Right cardiac atrium (tissue), 5 donors: Measurements from ENCODE around the gene TRIO. TPM values are rescaled to one million over a fixed set of nuclear protein-coding genes. Genes with fewer than 3 reads are reported as not detected.
A peak's percentile ranks its signal among the peaks of the same experiment; 100 is the strongest.

ENCODE experiments used
- ATAC-seq, 2 donors: fragments of 200-7000 bp; cut with Tn5 transposase; one replicate each; pipeline versions ENCODE4 v1.8.0 to v1.9.1; 2020; ENCODE audit warnings: moderate library complexity in 2 of 2, mild to moderate bottlenecking in 1 of 2
- DNase-seq, 3 donors: peaks; one replicate each; pipeline ENCODE4 v3.0.0-alpha.2; 2020
- H3K27ac ChIP-seq: one replicate; pipeline ENCODE4 v1.5.1; 2013; ENCODE audit warnings: mild to moderate bottlenecking, low read length, control low read depth, moderate library complexity
- H3K27me3 ChIP-seq: one replicate; pipeline ENCODE4 v1.6.1; 2013; ENCODE audit not compliant: control insufficient read depth, insufficient read depth
- H3K4me1 ChIP-seq: one replicate; pipeline ENCODE4 v1.6.1; 2013; ENCODE audit warnings: low read length; ENCODE audit not compliant: control insufficient read depth, insufficient read depth
- H3K4me3 ChIP-seq: one replicate; pipeline ENCODE4 v1.5.1; 2013; ENCODE audit warnings: low read length, control low read depth
- H3K9me3 ChIP-seq: one replicate; pipeline ENCODE4 v1.6.1; 2013; ENCODE audit warnings: low read length; ENCODE audit not compliant: control insufficient read depth
- WGBS: extraction: QIAGEN DNeasy Blood & Tissue Kit; methylation state at CpG from one replicate; pipeline ENCODE4 v1.1.7; 2013; 5-methylcytosine and 5-hydroxymethylcytosine counted together
- intact Hi-C, 4 donors: fragments of 100-400 bp; cut with DNase I; formaldehyde crosslinking; loops; one replicate each; pipeline versions ENCODE4 v1.11.0 to v1.14.0; 2022 to 2023
- polyA plus RNA-seq: library from polyadenylated mRNA; stranded (reverse); fragments of 200-250 nt; gene quantifications from one replicate; pipeline ENCODE4 v1.2.3, GENCODE V29; 2013
- total RNA-seq, 4 donors: library from RNA; stranded (reverse); fragmentation: NEBNext Ultra II Directional; extraction: Animal tissue kit (Norgen Biotek cat#: 25700); gene quantifications; one replicate each; pipeline ENCODE4 v1.2.1, GENCODE V29; 2021
- donor health status: healthy with polysubstance abuse.
- donor health status: DM: no; HTN: yes; CAD: no.
- donor health status: DM: no; HTN: no; CAD: no.
- donor health status: DM: no; HTN: yes; CAD: no; lungs with severe emphysema.
- donor health status: DM: yes; HTN: yes; CAD: no.

Gene TRIO
- total and polyA plus RNA-seq, 5 donors: 31.3 to 66.0 (median 54.1) TPM

- peak overlapping the region; percentile 12 for H3K27ac ChIP-seq
- peaks cover 3% of the 10 kb centered on the region for H3K4me1 ChIP-seq
- ATAC-seq (peak; percentile 81 to 90), DNase-seq (peak in 1 of 3 donors; percentile 47)
- WGBS: 34% methylated on average over 3 of the region's 3 CpGs
- H3K27me3 ChIP-seq: no peaks in the 10 kb centered on the region
- H3K9me3 ChIP-seq: peaks cover 2% of the 10 kb centered on the region
- intact Hi-C loops: no loop called here
- H3K4me3 ChIP-seq: no peak overlapping the region
Observed at GRCh38 chr5:14463629-14464028, 320.5 kb downstream of the TRIO start.

GRCh38 chr5:14464096-14464495, 321.0 kb downstream of the TRIO start:
- intact Hi-C loops: no loop called here
- DNase-seq: no peak
- ATAC-seq: no peak
- peaks cover 3% of the 10 kb centered on the region for H3K4me1 ChIP-seq
- H3K9me3 ChIP-seq: peaks cover 2% of the 10 kb centered on the region
- no peak overlapping the region for H3K4me3 ChIP-seq
- 70% methylated on average over 3 of the region's 3 CpGs for WGBS
- H3K27ac ChIP-seq: peak overlapping the region; percentile 12
- no peaks in the 10 kb centered on the region for H3K27me3 ChIP-seq

GRCh38 chr5:14464671-14465070, 321.5 kb downstream of the TRIO start:
- DNase-seq (no peak), ATAC-seq (no peak)
- 79% methylated on average over 15 of the region's 15 CpGs for WGBS
- Histone ChIP-seq H3K27me3 (no peaks in the 10 kb centered on the region), H3K27ac (no peak overlapping the region), H3K4me1 (peaks cover 3% of the 10 kb centered on the region), H3K4me3 (no peak overlapping the region), H3K9me3 (peaks cover 2% of the 10 kb centered on the region)
- intact Hi-C loops: no loop called here

GRCh38 chr5:14465116-14465515, 322.0 kb downstream of the TRIO start:
- WGBS: 74% methylated on average over 4 of the region's 4 CpGs
- ATAC-seq (no peak), DNase-seq (no peak)
- H3K27me3 ChIP-seq: no peaks in the 10 kb centered on the region
- no peak overlapping the region for H3K27ac ChIP-seq
- H3K4me3 ChIP-seq: no peak overlapping the region
- H3K4me1 ChIP-seq: peaks cover 3% of the 10 kb centered on the region
- peaks cover 2% of the 10 kb centered on the region for H3K9me3 ChIP-seq
- intact Hi-C loops: no loop called here

- Histone ChIP-seq H3K27ac (no peak overlapping the region), H3K4me3 (no peak overlapping the region), H3K4me1 (peaks cover 3% of the 10 kb centered on the region), H3K27me3 (no peaks in the 10 kb centered on the region), H3K9me3 (peaks cover 2% of the 10 kb centered on the region)
- intact Hi-C loops: no loop called here
- DNase-seq: no peak
- no peak for ATAC-seq
- 77% methylated on average over 3 of the region's 3 CpGs for WGBS
Observed at GRCh38 chr5:14465776-14466175, 322.6 kb downstream of the TRIO start.

- H3K4me1 ChIP-seq: peaks cover 3% of the 10 kb centered on the region
- H3K27ac ChIP-seq: no peak overlapping the region
- no peak for ATAC-seq
- no peak overlapping the region for H3K4me3 ChIP-seq
- intact Hi-C loops: no loop called here
- H3K9me3 ChIP-seq: peaks cover 4% of the 10 kb centered on the region
- DNase-seq: no peak
- 76% methylated on average over 8 of the region's 8 CpGs for WGBS
- no peaks in the 10 kb centered on the region for H3K27me3 ChIP-seq
Observed at GRCh38 chr5:14467251-14467650, 324.1 kb downstream of the TRIO start.

GRCh38 chr5:14467886-14468285, 324.7 kb downstream of the TRIO start:
- ATAC-seq (no peak), DNase-seq (no peak)
- WGBS: 73% methylated on average over 5 of the region's 5 CpGs
- Histone ChIP-seq H3K27me3 (no peaks in the 10 kb centered on the region), H3K4me1 (peaks cover 3% of the 10 kb centered on the region), H3K4me3 (no peak overlapping the region), H3K27ac (no peak overlapping the region), H3K9me3 (peaks cover 4% of the 10 kb centered on the region)
- intact Hi-C loops: no loop called here

- H3K4me1 ChIP-seq: peaks cover 1% of the 10 kb centered on the region
- peaks cover 4% of the 10 kb centered on the region for H3K9me3 ChIP-seq
- ATAC-seq (no peak), DNase-seq (no peak)
- no peak overlapping the region for H3K27ac ChIP-seq
- WGBS: 70% methylated on average over 10 of the region's 10 CpGs
- intact Hi-C loops: no loop called here
- no peak overlapping the region for H3K4me3 ChIP-seq
- no peaks in the 10 kb centered on the region for H3K27me3 ChIP-seq
Observed at GRCh38 chr5:14469551-14470377, 326.6 kb downstream of the TRIO start.

GRCh38 chr5:14471507-14471906, 328.4 kb downstream of the TRIO start:
- Histone ChIP-seq H3K27ac (no peak overlapping the region), H3K4me3 (no peak overlapping the region), H3K27me3 (no peaks in the 10 kb centered on the region), H3K4me1 (peaks cover 1% of the 10 kb centered on the region), H3K9me3 (peaks cover 6% of the 10 kb centered on the region)
- WGBS: 78% methylated on average over 3 of the region's 3 CpGs
- intact Hi-C loops: no loop called here
- DNase-seq (no peak), ATAC-seq (no peak)

- no peaks in the 10 kb centered on the region for H3K27me3 ChIP-seq
- peaks cover 8% of the 10 kb centered on the region for H3K9me3 ChIP-seq
- intact Hi-C loops: no loop called here
- H3K4me1 ChIP-seq: peaks cover 1% of the 10 kb centered on the region
- DNase-seq (no peak), ATAC-seq (no peak)
- H3K27ac ChIP-seq: no peak overlapping the region
- WGBS: 86% methylated on average over 3 of the region's 3 CpGs
- no peak overlapping the region for H3K4me3 ChIP-seq
Observed at GRCh38 chr5:14472986-14473567, 329.9 kb downstream of the TRIO start.

- intact Hi-C loops: no loop called here
- WGBS: 93% methylated on average over 4 of the region's 4 CpGs
- Histone ChIP-seq H3K27ac (no peak overlapping the region), H3K4me3 (no peak overlapping the region), H3K27me3 (no peaks in the 10 kb centered on the region), H3K4me1 (peaks cover 1% of the 10 kb centered on the region), H3K9me3 (peaks cover 8% of the 10 kb centered on the region)
- no peak for ATAC-seq
- no peak for DNase-seq
Observed at GRCh38 chr5:14475045-14475444, 331.9 kb downstream of the TRIO start.
